ENCODE results near the gene PEX7.
"Not testable (repeated sequence)": the region's sequence is repeated elsewhere in the genome, so short reads cannot be mapped to it uniquely, and the experiment has no call there.

Gene PEX7

GRCh38 chr6:136914947-136915346, 92.6 kb downstream of the PEX7 start:
- DNase-seq, result no peak

GRCh38 chr6:136918706-136919105, 96.3 kb downstream of the PEX7 start:
- no peak for DNase-seq

GRCh38 chr6:136920216-136920615, 97.8 kb downstream of the PEX7 start:
- no peak for DNase-seq

GRCh38 chr6:136920671-136921380, 98.4 kb downstream of the PEX7 start:
- DNase-seq, result no peak

GRCh38 chr6:136921381-136921935, 99.1 kb downstream of the PEX7 start:
- no peak for DNase-seq

- peak; percentile 21 for DNase-seq
Observed at GRCh38 chr6:136921936-136922684, 99.7 kb downstream of the PEX7 start, which contains the start of gene SLC35D3. TSS of gene SLC35D3 (plus strand) at chr6:136922301. CDS start at chr6:136922429, 128 bp downstream.

- no peak for DNase-seq
Observed at GRCh38 chr6:136922685-136923006, 100.3 kb downstream of the PEX7 start.

- DNase-seq, result no peak
Observed at GRCh38 chr6:136923116-136923953, 100.9 kb downstream of the PEX7 start.

GRCh38 chr6:136923954-136924673, 101.7 kb downstream of the PEX7 start:
- DNase-seq, result no peak

- no peak for DNase-seq
Observed at GRCh38 chr6:136926383-136926782, 104.0 kb downstream of the PEX7 start.

- DNase-seq, result peak; percentile 29
Observed at GRCh38 chr6:136927292-136927691, 104.9 kb downstream of the PEX7 start.

GRCh38 chr6:136930528-136930927, 108.1 kb downstream of the PEX7 start:
- DNase-seq, result no peak

- DNase-seq, result no peak
Observed at GRCh38 chr6:136932599-136932998, 110.2 kb downstream of the PEX7 start.

- DNase-seq, result no peak
Observed at GRCh38 chr6:136945072-136945471, 122.7 kb downstream of the PEX7 start.

GRCh38 chr6:136945711-136946121, 123.3 kb downstream of the PEX7 start:
- DNase-seq, result no peak

GRCh38 chr6:136947037-136947436, 124.6 kb downstream of the PEX7 start:
- DNase-seq, result no peak

- DNase-seq, result not testable (repeated sequence)
Observed at GRCh38 chr6:136949957-136950356, 127.6 kb downstream of the PEX7 start.

- no peak for DNase-seq
Observed at GRCh38 chr6:136950436-136951126, 128.2 kb downstream of the PEX7 start.

GRCh38 chr6:136952714-136953260, 130.4 kb downstream of the PEX7 start:
- DNase-seq, result peak; percentile 95

- DNase-seq, result no peak
Observed at GRCh38 chr6:136955123-136955522, 132.7 kb downstream of the PEX7 start.

Measured in NCI-H748 treated with DMSO at 0.1 percent for 48 hours (cell line).